ENCODE results near the gene SPDYE1.
"Not testable (repeated sequence)": the region's sequence is repeated elsewhere in the genome, so short reads cannot be mapped to it uniquely, and the experiment has no call there.

Gene SPDYE1, protein sequence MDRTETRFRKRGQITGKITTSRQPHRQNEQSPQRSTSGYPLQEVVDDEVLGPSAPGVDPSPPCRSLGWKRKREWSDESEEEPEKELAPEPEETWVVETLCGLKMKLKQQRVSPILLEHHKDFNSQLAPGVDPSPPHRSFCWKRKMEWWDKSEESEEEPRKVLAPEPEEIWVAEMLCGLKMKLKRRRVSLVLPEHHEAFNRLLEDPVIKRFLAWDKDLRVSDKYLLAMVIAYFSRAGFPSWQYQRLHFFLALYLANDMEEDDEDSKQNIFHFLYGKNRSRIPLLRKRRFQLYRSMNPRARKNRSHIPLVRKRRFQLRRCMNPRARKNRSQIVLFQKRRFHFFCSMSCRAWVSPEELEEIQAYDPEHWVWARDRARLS

GRCh38 chr7:43997532-43997931 is at the start of gene SPDYE1:
SPDYE1 (plus strand) TSS chr7:43997897; CDS start chr7:43999950, 2,053 bp downstream.
- not testable (repeated sequence) for DNase-seq (ENCODE audit: low read depth)

- no peak for DNase-seq (ENCODE audit: low read depth)
These were observed 45.7 kb upstream of the SPDYE1 start for GRCh38 chr7:43952028-43952427.

GRCh38 chr7:43953071-43953470 is 44.6 kb upstream of the SPDYE1 start:
- no peak for DNase-seq (ENCODE audit: low read depth)

DNA sequence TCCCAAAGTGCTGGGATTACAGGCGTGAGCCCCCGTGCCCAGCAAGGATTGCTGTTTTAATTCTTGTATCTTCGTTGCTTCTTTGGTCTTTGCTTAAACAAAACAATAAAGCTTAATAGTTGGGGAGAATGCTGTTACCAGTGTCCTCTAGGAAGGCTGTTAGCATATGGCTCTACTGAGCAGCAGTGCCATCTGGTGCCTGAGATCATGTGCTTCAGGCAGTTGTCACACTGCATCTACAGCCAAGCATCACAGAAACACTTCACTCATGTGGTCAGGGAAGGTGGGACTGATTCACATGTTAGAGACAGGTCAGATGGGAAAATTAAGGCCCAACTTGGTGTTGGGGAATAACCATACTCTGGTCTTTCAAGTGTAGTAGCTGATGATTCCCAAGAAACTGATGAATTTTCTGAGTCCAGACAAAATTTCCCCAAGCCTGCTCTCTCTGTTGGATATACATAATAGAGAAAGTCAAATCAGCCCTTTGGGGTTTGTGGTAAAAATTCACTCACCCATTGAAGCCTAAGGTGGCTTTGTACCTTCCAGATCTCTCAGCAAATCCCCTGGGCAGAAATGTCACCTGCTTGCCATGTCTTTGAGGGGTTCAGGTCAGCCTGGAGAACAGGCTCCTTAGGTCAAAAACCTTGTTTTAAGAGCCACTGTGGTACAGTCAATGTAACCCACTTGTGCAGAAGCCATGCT is 43.0 kb upstream of the SPDYE1 start:
- DNase-seq (ENCODE audit: low read depth): peak; percentile 17

GRCh38 chr7:43956027-43956426 is 41.7 kb upstream of the SPDYE1 start:
- DNase-seq (ENCODE audit: low read depth): no peak

GRCh38 chr7:43960933-43961332 is 36.8 kb upstream of the SPDYE1 start:
- no peak for DNase-seq (ENCODE audit: low read depth)

DNA sequence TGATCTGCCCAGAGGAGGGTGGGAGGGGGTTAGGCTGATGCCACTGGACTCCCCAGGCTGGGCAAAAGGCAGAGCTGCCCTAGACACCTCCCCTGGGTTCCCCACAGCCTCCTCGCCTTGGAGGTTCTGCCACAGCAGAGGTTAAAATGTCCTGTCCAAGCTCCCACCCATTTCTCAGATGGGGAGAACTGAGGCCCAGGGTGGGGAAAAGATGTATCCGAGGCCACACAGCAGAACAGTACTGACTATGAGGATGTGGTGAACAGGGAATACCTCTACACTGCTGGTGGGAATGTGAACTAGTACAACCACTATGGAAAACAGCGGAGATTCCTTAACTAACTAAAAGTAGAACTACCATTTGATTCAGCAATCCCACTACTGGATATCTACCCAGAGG is 31.3 kb upstream of the SPDYE1 start:
- not testable (repeated sequence) for DNase-seq (ENCODE audit: low read depth)

- DNase-seq (ENCODE audit: low read depth): not testable (repeated sequence)
These were observed 29.3 kb upstream of the SPDYE1 start for GRCh38 chr7:43968172-43969040.

- not testable (repeated sequence) for DNase-seq (ENCODE audit: low read depth)
These were observed 28.1 kb upstream of the SPDYE1 start for GRCh38 chr7:43969586-43969985.

GRCh38 chr7:43970698-43971097 is 27.0 kb upstream of the SPDYE1 start:
- not testable (repeated sequence) for DNase-seq (ENCODE audit: low read depth)

- not testable (repeated sequence) for DNase-seq (ENCODE audit: low read depth)
These were observed 23.6 kb upstream of the SPDYE1 start for GRCh38 chr7:43974033-43974573.

DNA sequence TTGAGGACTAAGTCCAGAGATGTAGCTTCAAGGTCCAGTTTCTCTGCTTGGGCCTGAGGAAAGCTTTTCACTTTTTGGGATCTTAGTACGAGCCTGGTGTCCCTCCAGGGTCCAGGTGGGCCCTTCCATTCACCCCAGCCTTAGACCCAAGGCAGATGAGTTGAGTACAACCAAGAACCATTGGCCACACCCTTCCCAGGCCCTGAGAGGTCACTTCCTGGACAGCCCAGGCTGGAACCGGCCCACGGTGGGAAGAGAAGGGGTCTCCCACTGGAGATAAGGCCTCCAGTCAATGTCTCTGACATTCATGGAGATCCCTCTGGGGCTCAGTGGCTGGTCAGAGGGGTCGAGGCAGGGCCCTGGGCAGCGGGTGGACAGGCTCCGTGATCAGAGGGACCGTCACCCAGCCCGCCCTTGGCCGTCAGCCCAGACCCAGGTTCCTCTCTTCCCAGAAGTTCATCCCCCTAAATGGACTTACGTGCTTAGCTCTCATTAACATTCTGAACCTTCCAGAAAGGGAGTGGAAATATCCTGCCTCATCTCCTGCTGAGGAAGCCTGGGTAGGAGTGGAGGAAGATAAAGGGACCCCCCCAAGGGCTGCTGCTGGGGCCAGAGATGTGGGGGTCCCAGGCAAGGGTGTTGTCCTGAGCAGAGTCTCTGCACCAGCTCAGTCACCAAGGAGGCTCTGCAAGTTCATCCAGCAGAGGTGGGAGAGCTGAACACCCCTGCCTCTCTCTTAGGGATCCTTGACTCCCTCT is 22.8 kb upstream of the SPDYE1 start:
- DNase-seq (ENCODE audit: low read depth): not testable (repeated sequence)

- no peak for DNase-seq (ENCODE audit: low read depth)
These were observed 20.2 kb upstream of the SPDYE1 start for GRCh38 chr7:43977525-43977924.

DNA sequence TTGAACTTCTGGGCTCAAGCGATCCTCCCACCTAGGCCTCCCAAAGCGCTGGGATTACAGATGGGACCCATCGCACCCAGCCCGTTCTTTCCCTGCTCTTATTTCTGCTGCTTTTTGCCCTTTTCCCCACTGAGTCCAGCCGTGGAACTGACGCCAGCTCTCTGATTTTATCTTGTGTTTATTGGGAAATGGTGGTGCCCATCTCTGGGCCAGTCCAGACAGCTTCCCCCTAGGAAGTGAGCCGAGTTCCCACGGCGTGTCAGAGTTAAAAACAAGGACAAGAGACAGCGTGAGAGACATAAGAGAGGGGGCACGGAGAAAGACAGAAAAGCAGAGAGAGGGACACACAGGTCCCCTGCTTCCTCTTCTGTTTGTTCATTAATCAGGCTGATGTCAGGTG is 19.6 kb upstream of the SPDYE1 start:
- DNase-seq (ENCODE audit: low read depth): not testable (repeated sequence)

DNA sequence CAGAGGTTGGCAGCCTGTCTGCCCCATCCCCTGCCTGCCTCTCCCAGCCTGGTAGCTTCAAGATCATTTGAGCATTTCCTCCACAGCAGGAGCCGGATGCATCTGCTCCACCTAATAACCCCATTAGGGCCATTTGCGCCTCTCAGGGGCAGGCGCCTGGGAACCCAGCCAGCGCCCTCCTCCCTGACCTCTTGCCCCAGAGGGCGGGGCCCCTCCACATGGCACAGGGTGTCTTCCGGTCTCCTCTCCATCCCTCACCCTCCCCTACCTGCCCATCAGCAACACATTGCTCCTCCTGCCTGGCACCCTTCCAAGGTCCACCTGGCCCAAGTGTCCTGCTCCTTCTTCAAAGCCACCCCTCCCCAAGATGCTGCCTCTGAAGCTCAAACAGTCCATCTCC is 14.8 kb upstream of the SPDYE1 start:
- not testable (repeated sequence) for DNase-seq (ENCODE audit: low read depth)

GRCh38 chr7:43983736-43984135 is 14.0 kb upstream of the SPDYE1 start:
- not testable (repeated sequence) for DNase-seq (ENCODE audit: low read depth)

DNA sequence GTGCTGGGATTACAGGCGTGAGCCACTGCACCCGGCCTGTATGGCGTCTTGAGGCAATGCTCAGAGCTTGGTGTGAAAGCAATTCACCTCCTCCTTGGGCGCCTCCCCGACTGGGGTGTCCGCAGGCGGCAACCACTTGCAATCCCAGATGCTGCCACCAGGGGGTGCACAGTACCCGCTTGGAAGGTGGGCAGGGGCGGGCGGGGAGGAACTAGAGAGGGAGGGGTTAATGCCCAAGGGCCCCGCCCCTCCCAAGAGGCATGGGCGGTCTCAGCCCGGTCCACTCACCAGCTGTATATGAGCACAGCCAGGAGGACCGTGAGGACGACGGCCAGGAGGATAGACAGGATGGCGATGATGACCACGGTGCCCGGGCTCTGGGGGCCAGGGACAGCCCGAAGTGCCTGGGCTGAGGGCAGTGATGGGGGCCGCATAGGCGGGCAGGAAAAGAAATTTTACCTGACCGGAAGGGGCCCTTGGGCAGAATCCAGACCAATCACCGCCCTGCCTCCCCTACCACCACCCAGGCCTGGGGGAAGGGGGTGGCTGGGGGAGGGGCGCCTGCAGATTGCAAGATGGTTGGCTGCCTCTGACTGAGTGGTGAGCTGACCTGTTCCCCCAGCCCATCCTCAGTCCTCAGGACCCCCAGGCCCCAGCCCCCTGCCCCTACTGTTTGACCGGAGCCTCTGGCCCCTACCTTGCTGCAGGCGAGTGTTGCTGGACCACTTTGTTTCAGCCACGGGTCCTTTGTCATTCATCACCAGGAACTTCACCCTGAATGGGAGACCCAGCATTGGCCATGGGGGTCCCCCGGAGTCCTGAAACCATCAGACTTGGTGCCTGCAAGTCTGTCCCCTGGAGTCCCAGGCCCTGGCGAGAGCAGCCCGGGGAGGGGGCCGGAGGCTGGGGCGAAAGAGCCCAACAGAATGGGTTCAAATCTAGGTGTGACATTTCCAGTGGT is 11.5 kb upstream of the SPDYE1 start:
- peak; percentile 5 for DNase-seq (ENCODE audit: low read depth)

- not testable (repeated sequence) for DNase-seq (ENCODE audit: low read depth)
These were observed 10.2 kb upstream of the SPDYE1 start for GRCh38 chr7:43987476-43987875.

DNA sequence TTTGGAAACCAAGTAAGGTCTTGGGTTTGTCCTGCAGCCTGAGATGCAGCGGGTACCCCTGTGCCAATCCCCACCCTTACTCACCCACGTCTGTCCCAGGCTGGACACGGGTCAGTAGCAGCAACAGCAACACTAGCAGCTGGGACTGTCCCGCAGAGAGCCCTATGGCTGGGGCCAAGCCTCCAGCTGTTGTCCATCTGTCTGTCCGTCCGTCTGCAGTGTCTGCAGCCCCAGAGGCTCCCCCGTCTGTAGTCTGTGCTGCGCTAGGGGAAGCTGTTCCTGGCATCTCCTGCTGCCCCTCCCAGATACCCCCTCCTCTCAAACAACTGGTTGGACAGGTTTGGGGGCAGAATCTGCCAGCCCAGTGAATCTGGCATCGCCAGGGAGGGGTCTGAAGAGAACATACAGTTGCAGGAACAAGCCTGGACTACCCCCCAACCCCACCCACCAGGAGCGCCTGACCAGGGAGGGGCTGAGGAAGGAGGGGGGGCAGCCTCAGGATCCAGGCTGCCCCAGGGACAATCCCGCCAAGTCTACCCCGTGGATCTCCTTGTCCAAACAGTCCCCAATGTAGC is 7.6 kb upstream of the SPDYE1 start:
- DNase-seq (ENCODE audit: low read depth): not testable (repeated sequence)

DNA sequence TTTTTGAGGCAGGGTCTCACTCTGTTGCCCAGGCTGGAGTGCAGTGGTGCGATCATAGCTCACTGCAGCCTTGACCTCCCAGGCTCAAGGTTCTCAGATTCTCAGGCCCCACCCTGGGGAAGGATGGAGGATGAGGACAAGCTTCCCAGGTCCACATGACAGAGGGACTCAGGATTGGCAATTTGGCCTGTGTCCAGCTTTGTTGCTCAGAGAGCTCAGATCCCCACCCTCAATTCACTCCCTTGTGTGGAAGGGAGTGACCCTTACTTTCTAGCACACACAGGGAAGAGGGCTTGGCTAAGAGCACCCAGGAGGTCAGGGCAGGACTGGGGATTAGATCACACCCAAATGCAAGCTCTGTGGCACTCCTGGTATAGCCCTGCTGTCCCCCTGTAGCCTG is 6.9 kb upstream of the SPDYE1 start:
- not testable (repeated sequence) for DNase-seq (ENCODE audit: low read depth)

Measured in non-pigmented ciliary epithelial cell (primary cell).